NK-92 treated with Interleukin-12 subunit alpha and Interleukin-12 subunit beta, amount 100 ng/mL, for 24 hours (cell line): ENCODE results near the gene AKAP13.

ENCODE experiments used
- DNase-seq: peaks from one replicate; lab custom pipeline; 2025; lab: John Stamatoyannopoulos, UW

Gene AKAP13

GRCh38 chr15:85671156-85671555 is 290.8 kb downstream of the AKAP13 start:
- no peak for DNase-seq

- DNase-seq = no peak
Measured at GRCh38 chr15:85672332-85673084, 292.1 kb downstream of the AKAP13 start.

GRCh38 chr15:85673326-85673725 is 292.9 kb downstream of the AKAP13 start:
- DNase-seq = no peak

- no peak for DNase-seq
Measured at GRCh38 chr15:85676342-85677098, 296.1 kb downstream of the AKAP13 start.

- DNase-seq = no peak
Measured at GRCh38 chr15:85679231-85679630, 298.8 kb downstream of the AKAP13 start.

GRCh38 chr15:85681386-85681785 is 301.0 kb downstream of the AKAP13 start:
- DNase-seq = no peak

GRCh38 chr15:85684174-85684710 is 303.8 kb downstream of the AKAP13 start:
- DNase-seq = no peak

GRCh38 chr15:85685356-85685755 is 305.0 kb downstream of the AKAP13 start:
- DNase-seq = no peak

- no peak for DNase-seq
Measured at GRCh38 chr15:85687329-85687728, 306.9 kb downstream of the AKAP13 start.

GRCh38 chr15:85688711-85689110 is 308.3 kb downstream of the AKAP13 start:
- DNase-seq = no peak

- peak; percentile 59 for DNase-seq
Measured at GRCh38 chr15:85689729-85690128, 309.3 kb downstream of the AKAP13 start.

GRCh38 chr15:85690561-85691231 is 310.3 kb downstream of the AKAP13 start:
- peak; percentile 20 for DNase-seq

GRCh38 chr15:85691350-85692240 is 311.2 kb downstream of the AKAP13 start:
- DNase-seq = peak; percentile 50

- DNase-seq = no peak
Measured at GRCh38 chr15:85692321-85692720, 311.9 kb downstream of the AKAP13 start.

GRCh38 chr15:85692873-85693272 is 312.5 kb downstream of the AKAP13 start:
- peak; percentile 73 for DNase-seq

GRCh38 chr15:85693277-85693676 is 312.9 kb downstream of the AKAP13 start:
- DNase-seq = no peak

- no peak for DNase-seq
Measured at GRCh38 chr15:85694091-85694490, 313.7 kb downstream of the AKAP13 start.

- DNase-seq = no peak
Measured at GRCh38 chr15:85700767-85701166, 320.4 kb downstream of the AKAP13 start.

GRCh38 chr15:85702321-85703101 is 322.1 kb downstream of the AKAP13 start:
- DNase-seq = no peak

GRCh38 chr15:85704066-85704465 is 323.7 kb downstream of the AKAP13 start:
- no peak for DNase-seq
